ENCODE results near the gene PRMT3. TPM values are rescaled to one million over a fixed set of nuclear protein-coding genes. Genes with fewer than 3 reads are reported as not detected.
"Not testable (repeated sequence)": the region's sequence is repeated elsewhere in the genome, so short reads cannot be mapped to it uniquely, and the experiment has no call there.

The PRMT3 gene
- total RNA-seq, 4 donors from 2014 or later = 15.2 to 38.1 (median 23.0) TPM

DNA sequence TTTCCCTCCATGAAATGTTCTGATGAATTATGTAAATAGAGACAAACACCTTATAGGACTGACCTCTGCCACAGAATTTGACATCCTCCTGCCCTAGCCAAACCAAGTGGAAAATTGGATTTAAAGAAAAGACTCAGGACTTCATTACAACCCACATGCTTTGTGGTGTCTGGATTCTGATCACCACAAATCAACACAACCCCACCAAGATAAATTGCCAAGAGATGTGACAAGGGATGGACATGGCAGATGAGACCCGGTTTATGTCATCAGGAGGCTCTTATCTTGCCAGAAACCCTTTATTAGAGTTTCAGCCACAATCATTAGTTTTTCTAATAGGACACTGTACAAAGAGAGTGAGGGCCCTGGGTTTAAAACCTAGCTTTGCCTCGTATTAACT is 154.0 kb downstream of the PRMT3 start:
- no peak for DNase-seq
- 30 to 37% methylated on average over 2 of the region's 2 CpGs for WGBS, 2 donors
- Histone ChIP-seq H3K4me1 (no peaks in the 10 kb centered on the region), H3K4me3 (no peak overlapping the region), H3K9me3 (peaks cover 0 to 3% (median 0%) of the 10 kb centered on the region in 3 donors), H3K27ac (no peak overlapping the region), H3K36me3 (no peaks in the 10 kb centered on the region), H3K27me3 (peaks cover 0 to 14% (median 0%) of the 10 kb centered on the region in 4 donors)
- TF ChIP-seq, protein P1, sequence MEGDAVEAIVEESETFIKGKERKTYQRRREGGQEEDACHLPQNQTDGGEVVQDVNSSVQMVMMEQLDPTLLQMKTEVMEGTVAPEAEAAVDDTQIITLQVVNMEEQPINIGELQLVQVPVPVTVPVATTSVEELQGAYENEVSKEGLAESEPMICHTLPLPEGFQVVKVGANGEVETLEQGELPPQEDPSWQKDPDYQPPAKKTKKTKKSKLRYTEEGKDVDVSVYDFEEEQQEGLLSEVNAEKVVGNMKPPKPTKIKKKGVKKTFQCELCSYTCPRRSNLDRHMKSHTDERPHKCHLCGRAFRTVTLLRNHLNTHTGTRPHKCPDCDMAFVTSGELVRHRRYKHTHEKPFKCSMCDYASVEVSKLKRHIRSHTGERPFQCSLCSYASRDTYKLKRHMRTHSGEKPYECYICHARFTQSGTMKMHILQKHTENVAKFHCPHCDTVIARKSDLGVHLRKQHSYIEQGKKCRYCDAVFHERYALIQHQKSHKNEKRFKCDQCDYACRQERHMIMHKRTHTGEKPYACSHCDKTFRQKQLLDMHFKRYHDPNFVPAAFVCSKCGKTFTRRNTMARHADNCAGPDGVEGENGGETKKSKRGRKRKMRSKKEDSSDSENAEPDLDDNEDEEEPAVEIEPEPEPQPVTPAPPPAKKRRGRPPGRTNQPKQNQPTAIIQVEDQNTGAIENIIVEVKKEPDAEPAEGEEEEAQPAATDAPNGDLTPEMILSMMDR (IDR thresholded peaks at IDR 0.05) = no peak
- no peak for TF ChIP-seq POLR2A (IDR thresholded peaks at IDR 0.05)
- intact Hi-C loops (cut with DNase I) = no loop called here

DNA sequence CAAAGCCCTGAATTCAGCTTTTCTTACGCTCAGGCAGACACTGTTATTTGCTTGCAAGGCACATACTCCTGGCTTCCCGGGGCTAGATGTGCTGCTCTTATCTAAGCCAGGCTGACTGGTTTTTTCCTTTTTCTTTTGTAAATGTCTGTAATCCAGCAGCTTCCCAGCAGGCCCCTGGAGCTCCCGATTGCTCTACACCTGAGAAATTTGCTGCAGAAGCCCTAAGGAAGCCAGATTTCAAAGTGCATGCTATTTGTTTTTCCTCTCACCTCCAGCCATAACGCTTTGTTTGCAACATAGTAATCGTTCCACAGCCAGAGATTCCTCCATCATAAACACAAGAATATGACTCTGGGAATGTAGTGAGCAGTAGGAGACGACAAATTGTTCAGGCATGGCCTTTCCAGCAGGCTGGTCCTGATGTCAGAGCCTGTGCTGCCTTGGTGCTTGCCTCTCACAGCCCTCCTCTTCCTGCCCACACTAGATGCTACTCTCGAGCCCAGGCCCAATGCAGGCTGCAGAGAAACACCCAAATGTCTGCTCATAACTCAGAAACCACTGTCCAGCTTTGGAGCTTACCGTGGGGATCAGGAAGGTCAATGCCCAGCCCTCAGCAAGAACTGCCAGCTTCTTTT is 157.2 kb downstream of the PRMT3 start:
- intact Hi-C loops (cut with DNase I) = no loop called here
- no peak for TF ChIP-seq POLR2A (IDR thresholded peaks at IDR 0.05)
- TF ChIP-seq, protein P1 (IDR thresholded peaks at IDR 0.05) = no peak
- no peak for DNase-seq
- H3K27ac ChIP-seq = no peak overlapping the region
- H3K4me3 ChIP-seq = no peak overlapping the region
- peaks cover 0 to 11% (median 0%) of the 10 kb centered on the region in 4 donors for H3K27me3 ChIP-seq
- no peaks in the 10 kb centered on the region for H3K4me1 ChIP-seq
- no peaks in the 10 kb centered on the region for H3K9me3 ChIP-seq
- 24 to 28% methylated on average over 5 to 7 of the region's 8 CpGs for WGBS, 2 donors
- no peaks in the 10 kb centered on the region for H3K36me3 ChIP-seq

DNA sequence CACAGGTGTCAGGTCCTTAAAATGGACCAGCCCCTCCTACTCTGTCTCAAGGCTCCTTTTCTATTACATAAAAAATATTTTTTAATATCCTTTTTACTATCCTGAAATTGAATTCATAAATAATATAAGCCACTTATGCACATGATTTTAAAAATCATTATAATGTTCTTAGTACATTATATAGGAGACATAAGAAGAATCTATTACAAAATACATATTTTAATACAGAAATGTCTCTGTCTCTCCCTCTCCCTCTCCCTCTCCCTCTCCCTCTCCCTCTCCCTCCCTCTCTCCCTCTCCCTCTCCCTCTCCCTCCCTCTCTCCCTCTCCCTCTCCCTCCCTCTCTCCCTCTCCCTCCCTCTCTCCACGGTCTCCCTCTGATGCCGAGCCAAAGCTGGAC is 159.9 kb downstream of the PRMT3 start:
- 71% methylated on average over 2 of the region's 2 CpGs; no CpG with 5 or more reads in 1 of the 2 donors for WGBS, 2 donors

DNA sequence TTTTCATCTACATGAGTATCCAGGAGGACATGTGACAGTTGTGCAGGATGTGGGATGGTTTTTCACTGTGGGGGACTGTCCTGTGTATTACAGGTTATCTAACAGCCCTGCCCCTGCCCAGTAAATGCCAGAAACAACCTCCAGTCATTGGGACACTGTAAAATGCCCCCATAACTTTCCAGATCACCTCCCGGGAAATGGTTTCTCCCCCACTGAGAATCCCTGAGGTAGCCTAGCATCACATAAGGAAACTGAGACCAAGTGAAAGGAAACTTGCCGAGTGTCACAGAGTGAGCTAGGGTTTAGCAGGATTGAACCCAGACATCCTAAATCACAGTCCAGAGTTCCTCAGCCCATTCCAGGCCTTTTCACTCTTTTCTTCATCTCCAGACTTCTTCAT is 163.6 kb downstream of the PRMT3 start:
- Histone ChIP-seq H3K27ac (no peak overlapping the region), H3K36me3 (no peaks in the 10 kb centered on the region), H3K9me3 (peaks cover 0 to 9% (median 0%) of the 10 kb centered on the region in 3 donors), H3K4me3 (no peak overlapping the region), H3K4me1 (no peaks in the 10 kb centered on the region), H3K27me3 (peaks cover 0 to 54% (median 0%) of the 10 kb centered on the region in 4 donors)
- TF ChIP-seq, protein P1 (IDR thresholded peaks at IDR 0.05) = no peak
- no peak for TF ChIP-seq POLR2A (IDR thresholded peaks at IDR 0.05)
- WGBS, 2 donors = 42 to 45% methylated on average over 2 of the region's 2 CpGs
- intact Hi-C loops (cut with DNase I) = no loop called here
- no peak for DNase-seq

More for the DNA sequence above, 159.9 kb downstream of the PRMT3 start:
- DNase-seq = no peak
- TF ChIP-seq, protein P1 (IDR thresholded peaks at IDR 0.05) = no peak
- no peak for TF ChIP-seq POLR2A (IDR thresholded peaks at IDR 0.05)
- Histone ChIP-seq H3K4me1 (no peaks in the 10 kb centered on the region), H3K9me3 (no peaks in the 10 kb centered on the region), H3K36me3 (no peaks in the 10 kb centered on the region), H3K4me3 (no peak overlapping the region), H3K27ac (no peak overlapping the region), H3K27me3 (peaks cover 0 to 30% (median 0%) of the 10 kb centered on the region in 4 donors)
- intact Hi-C loops (cut with DNase I) = no loop called here

DNA sequence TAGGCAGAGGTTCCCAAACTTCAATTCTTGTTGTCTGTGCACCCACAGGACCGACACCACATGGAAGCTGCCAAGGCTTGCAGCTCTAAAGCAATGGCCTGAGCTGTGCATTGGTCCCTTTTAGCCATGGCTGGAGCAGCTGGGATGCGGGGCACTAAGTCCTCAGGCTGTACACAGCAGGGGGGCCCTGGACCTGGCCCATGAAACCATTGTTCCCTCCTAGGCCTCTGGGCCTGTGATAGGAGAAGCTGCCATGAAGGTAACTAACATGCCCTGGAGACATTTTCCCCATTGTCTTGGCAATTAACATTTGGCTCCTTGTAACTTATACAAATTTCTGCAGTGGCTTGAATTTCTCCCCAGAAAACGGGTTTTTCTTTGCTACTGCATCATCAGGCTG is 168.3 kb downstream of the PRMT3 start:
- no peak overlapping the region for H3K4me3 ChIP-seq
- TF ChIP-seq, protein P1 (IDR thresholded peaks at IDR 0.05) = no peak
- TF ChIP-seq POLR2A (IDR thresholded peaks at IDR 0.05) = no peak
- H3K9me3 ChIP-seq = peaks cover 0 to 9% (median 0%) of the 10 kb centered on the region in 3 donors
- intact Hi-C loops (cut with DNase I) = no loop called here
- H3K36me3 ChIP-seq = no peaks in the 10 kb centered on the region
- H3K4me1 ChIP-seq = no peaks in the 10 kb centered on the region
- H3K27ac ChIP-seq = no peak overlapping the region
- H3K27me3 ChIP-seq = peaks cover 0 to 59% (median 0%) of the 10 kb centered on the region in 4 donors
- DNase-seq = no peak
- WGBS, 2 donors = 29 to 56% methylated on average over 1 to 2 of the region's 3 CpGs

DNA sequence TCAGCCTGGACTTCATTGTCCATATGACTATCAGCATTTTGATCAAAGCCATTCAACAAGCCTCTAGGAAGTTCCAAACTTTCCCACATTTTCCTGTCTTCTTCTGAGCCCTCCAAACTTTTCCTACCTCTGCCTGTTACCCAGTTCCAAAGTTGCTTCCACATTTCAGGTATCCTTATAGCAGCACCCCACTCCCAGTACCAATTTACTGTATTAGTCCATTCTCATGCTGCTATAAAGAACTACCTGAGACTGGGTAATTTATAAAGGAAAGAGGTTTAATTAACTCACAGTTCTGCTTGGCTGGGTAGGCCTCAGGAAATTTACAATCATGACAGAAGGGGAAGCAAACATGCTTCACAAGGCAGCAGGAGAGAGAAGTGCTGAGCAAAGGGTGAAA is 168.9 kb downstream of the PRMT3 start:
- H3K4me3 ChIP-seq; H3K27ac ChIP-seq; intact Hi-C loops (cut with DNase I); H3K36me3 ChIP-seq; H3K9me3 ChIP-seq; DNase-seq; H3K4me1 ChIP-seq: not testable (repeated sequence)
- H3K27me3 ChIP-seq = peaks cover 0 to 59% (median 0%) of the 10 kb centered on the region in 4 donors

All from esophagus squamous epithelium (tissue), 5 donors.